CD4-positive, CD25-positive, alpha-beta regulatory T cell (primary cell): ENCODE measurements around the gene MAN2A2. TPM values are rescaled to one million over a fixed set of nuclear protein-coding genes. Genes with fewer than 3 reads are reported as not detected.
A peak's percentile ranks its signal among the peaks of the same experiment; 100 is the strongest.

ENCODE experiments used
- ATAC-seq, 2 donors: fragments of 150-1000 bp; cut with Tn5 transposase; one replicate each; pipeline ENCODE4 v1.10.0; 2021; ENCODE audit warnings: low read depth in 2 of 2, moderate number of reproducible peaks in 2 of 2, moderate library complexity in 1 of 2
- DNase-seq, 3 donors: peaks; one replicate each; pipeline versions ENCODE4 v3.0.0 to v3.0.0-alpha.2; 2012 to 2022; ENCODE audit warnings: mixed read lengths in 1 of 3
- H3K27ac ChIP-seq: one replicate; pipeline ENCODE4 v1.7.0; 2013; ENCODE audit warnings: mild to moderate bottlenecking, low read length; ENCODE audit not compliant: insufficient read depth, poor library complexity, severe bottlenecking
- H3K27me3 ChIP-seq: one replicate; pipeline ENCODE4 v1.7.0; 2013; ENCODE audit warnings: low read length; ENCODE audit not compliant: control insufficient read depth, insufficient read depth
- H3K36me3 ChIP-seq: one replicate; pipeline ENCODE4 v1.7.0; 2013; ENCODE audit warnings: mild to moderate bottlenecking, low read length, moderate library complexity; ENCODE audit not compliant: control insufficient read depth, insufficient read depth
- H3K4me1 ChIP-seq: 2 replicates; pipeline ENCODE4 v1.7.0; 2013; ENCODE audit warnings: mild to moderate bottlenecking, low read length; ENCODE audit not compliant: insufficient read depth, control insufficient read depth, poor library complexity, severe bottlenecking
- H3K4me3 ChIP-seq: one replicate; pipeline ENCODE4 v1.7.0; 2013; ENCODE audit warnings: low read depth, mild to moderate bottlenecking, low read length, moderate library complexity
- H3K9me3 ChIP-seq, 2 experiments: 1 replicate in 1 of 2; 2 replicates in 1 of 2; pipeline ENCODE4 v1.7.0; 2013; ENCODE audit warnings: low read length in 2 of 2, mild to moderate bottlenecking in 1 of 2, moderate library complexity in 1 of 2; ENCODE audit not compliant: control insufficient read depth in 2 of 2
- H3K27ac Mint-ChIP-seq, 3 donors: one replicate each; pipeline ENCODE4 v1.8.0; 2020 to 2022; ENCODE audit warnings: mild to moderate bottlenecking in 3 of 3, mixed read lengths in 3 of 3, moderate library complexity in 2 of 3
- H3K27me3 Mint-ChIP-seq: one replicate; pipeline ENCODE4 v1.8.0; 2022; ENCODE audit warnings: mild to moderate bottlenecking, mixed read lengths
- H3K36me3 Mint-ChIP-seq: one replicate; pipeline ENCODE4 v1.8.0; 2020; ENCODE audit warnings: mixed read lengths
- H3K4me1 Mint-ChIP-seq, 4 donors: one replicate each; pipeline ENCODE4 v1.8.0; 2020 to 2022; ENCODE audit warnings: mixed read lengths in 4 of 4, mild to moderate bottlenecking in 1 of 4
- H3K4me3 Mint-ChIP-seq, 4 donors: one replicate each; pipeline ENCODE4 v1.8.0; 2020 to 2022; ENCODE audit warnings: mild to moderate bottlenecking in 4 of 4, mixed read lengths in 4 of 4, moderate library complexity in 3 of 4
- H3K9me3 Mint-ChIP-seq, 7 donors: one replicate each; pipeline ENCODE4 v1.8.0; 2020 to 2022; ENCODE audit warnings: mixed read lengths in 7 of 7, mild to moderate bottlenecking in 3 of 7, moderate library complexity in 2 of 7
- polyA plus RNA-seq, 4 donors: library from polyadenylated mRNA; unstranded; fragments of 300-500 nt; fragmentation: Illumina TruSeq; gene quantifications; one replicate each; pipeline ENCODE4 v1.2.3, GENCODE V29; 2021
- total RNA-seq: library from RNA; stranded (reverse); gene quantifications from one replicate; pipeline ENCODE4 v1.2.3, GENCODE V29; 2022

MAN2A2 gene
- total and polyA plus RNA-seq, 5 donors from 2014 or later, result 3.8 to 120 (median 6.4) TPM

DNA sequence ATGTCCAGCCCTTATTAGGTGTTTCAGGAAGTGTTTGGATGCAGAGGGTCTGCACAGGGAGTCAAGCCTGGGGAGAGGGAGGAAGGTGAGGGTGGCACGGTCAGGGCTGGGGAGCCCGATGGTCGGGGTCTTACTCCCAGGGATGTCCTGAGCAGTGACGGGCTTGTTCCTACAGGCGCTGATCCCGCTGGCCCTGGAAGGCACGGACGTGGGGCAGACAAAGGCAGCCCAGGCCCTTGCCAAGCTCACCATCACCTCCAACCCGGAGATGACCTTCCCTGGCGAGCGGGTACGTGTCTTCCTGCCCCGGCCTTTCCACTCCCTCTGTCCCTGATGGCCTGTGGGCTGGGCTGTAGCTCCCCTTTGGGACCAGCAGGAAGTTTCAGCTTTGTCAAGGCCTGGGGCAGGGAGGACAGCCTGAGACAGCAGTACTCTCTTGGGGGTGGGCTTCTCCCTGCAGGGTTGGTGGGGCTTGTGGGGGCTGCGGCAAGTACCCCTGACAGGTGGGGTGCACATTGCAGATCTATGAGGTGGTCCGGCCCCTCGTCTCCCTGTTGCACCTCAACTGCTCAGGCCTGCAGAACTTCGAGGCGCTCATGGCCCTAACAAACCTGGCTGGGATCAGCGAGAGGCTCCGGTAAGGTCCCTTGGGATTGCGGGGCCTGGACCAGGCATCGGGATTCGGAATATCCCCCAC lies 47.0 kb downstream of the MAN2A2 start:
- no peak for ATAC-seq
- peaks cover 51% of the 10 kb centered on the region for H3K36me3 ChIP-seq
- H3K27ac Mint-ChIP-seq, result peak overlapping the region in 1 of 3 donors; percentile 14

DNA sequence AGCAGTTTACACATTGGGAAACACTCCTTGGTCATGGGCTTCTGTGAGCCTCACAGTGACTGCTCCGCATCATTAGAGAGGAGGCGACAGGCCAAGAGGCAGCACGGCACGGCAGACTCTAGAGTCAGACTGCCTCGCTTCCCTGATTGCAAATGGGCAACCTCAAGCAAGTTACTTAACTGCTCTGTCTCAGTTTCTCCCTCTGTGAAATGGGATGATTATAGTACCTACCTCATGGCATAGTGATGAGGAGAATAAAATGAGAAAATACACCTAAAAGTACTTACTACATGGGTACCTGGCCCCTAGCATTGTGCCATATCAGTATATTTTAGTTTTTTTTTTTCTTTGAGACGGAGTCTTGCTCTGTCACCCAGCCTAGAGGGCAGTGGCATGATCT lies 47.6 kb downstream of the MAN2A2 start:
- Mint-ChIP-seq H3K9me3 (peaks cover 0 to 1% (median 0%) of the 10 kb centered on the region in 7 donors), H3K4me1 (peaks cover 0 to 11% (median 3%) of the 10 kb centered on the region in 4 donors), H3K27ac (no peak overlapping the region), H3K36me3 (peaks cover 17% of the 10 kb centered on the region), H3K4me3 (no peak overlapping the region), H3K27me3 (no peaks in the 10 kb centered on the region)
- H3K4me1 ChIP-seq, result peaks cover 10% of the 10 kb centered on the region
- DNase-seq (no peak), ATAC-seq (no peak)
- no peak overlapping the region for H3K27ac ChIP-seq
- H3K36me3 ChIP-seq, result peaks cover 49% of the 10 kb centered on the region
- no peaks in the 10 kb centered on the region for H3K9me3 ChIP-seq
- H3K27me3 ChIP-seq, result no peaks in the 10 kb centered on the region
- no peak overlapping the region for H3K4me3 ChIP-seq

More for the DNA sequence above, 47.0 kb downstream of the MAN2A2 start:
- no peaks in the 10 kb centered on the region for H3K27me3 ChIP-seq
- Mint-ChIP-seq H3K4me1 (peaks cover 0 to 8% (median 3%) of the 10 kb centered on the region in 4 donors), H3K9me3 (peaks cover 0 to 1% (median 0%) of the 10 kb centered on the region in 7 donors), H3K27me3 (no peaks in the 10 kb centered on the region), H3K36me3 (peaks cover 17% of the 10 kb centered on the region), H3K4me3 (no peak overlapping the region)
- H3K27ac ChIP-seq, result no peak overlapping the region
- no peaks in the 10 kb centered on the region for H3K9me3 ChIP-seq
- no peak overlapping the region for H3K4me3 ChIP-seq
- no peak for DNase-seq
- peaks cover 5% of the 10 kb centered on the region for H3K4me1 ChIP-seq

DNA sequence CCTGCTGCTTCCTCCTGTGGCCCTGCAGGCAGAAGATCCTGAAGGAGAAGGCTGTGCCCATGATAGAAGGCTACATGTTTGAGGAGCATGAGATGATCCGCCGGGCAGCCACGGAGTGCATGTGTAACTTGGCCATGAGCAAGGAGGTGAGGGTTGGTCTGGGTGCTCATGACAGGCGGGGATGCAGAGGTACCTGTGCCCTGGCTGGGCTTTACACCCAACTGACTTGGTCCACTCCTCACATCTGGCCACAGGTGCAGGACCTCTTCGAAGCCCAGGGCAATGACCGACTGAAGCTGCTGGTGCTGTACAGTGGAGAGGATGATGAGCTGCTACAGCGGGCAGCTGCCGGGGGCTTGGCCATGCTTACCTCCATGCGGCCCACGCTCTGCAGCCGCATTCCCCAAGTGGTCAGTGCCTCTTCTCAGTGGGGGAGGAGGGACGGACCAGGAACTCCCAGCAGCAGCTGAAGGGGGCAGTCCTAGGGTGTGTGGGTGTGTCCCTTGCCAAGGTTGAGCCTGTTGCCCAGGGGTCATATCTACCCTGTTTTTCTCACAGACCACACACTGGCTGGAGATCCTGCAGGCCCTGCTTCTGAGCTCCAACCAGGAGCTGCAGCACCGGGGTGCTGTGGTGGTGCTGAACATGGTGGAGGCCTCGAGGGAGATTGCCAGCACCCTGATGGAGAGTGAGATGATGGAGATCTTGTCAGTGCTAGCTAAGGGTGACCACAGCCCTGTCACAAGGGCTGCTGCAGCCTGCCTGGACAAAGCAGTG lies 50.0 kb downstream of the MAN2A2 start:
- Mint-ChIP-seq H3K27ac (peak overlapping the region in 2 of 3 donors; percentile 59 to 93), H3K4me3 (peak overlapping the region in 2 of 4 donors; percentile 39 to 92), H3K4me1 (peaks cover 0 to 21% (median 7%) of the 10 kb centered on the region in 4 donors), H3K9me3 (peaks cover 0 to 1% (median 0%) of the 10 kb centered on the region in 7 donors), H3K36me3 (peaks cover 14% of the 10 kb centered on the region), H3K27me3 (no peaks in the 10 kb centered on the region)
- DNase-seq, result no peak
- Histone ChIP-seq H3K27ac (no peak overlapping the region), H3K36me3 (peaks cover 32% of the 10 kb centered on the region), H3K9me3 (no peaks in the 10 kb centered on the region), H3K27me3 (no peaks in the 10 kb centered on the region), H3K4me1 (peaks cover 24% of the 10 kb centered on the region), H3K4me3 (no peak overlapping the region)
- ATAC-seq, result no peak

DNA sequence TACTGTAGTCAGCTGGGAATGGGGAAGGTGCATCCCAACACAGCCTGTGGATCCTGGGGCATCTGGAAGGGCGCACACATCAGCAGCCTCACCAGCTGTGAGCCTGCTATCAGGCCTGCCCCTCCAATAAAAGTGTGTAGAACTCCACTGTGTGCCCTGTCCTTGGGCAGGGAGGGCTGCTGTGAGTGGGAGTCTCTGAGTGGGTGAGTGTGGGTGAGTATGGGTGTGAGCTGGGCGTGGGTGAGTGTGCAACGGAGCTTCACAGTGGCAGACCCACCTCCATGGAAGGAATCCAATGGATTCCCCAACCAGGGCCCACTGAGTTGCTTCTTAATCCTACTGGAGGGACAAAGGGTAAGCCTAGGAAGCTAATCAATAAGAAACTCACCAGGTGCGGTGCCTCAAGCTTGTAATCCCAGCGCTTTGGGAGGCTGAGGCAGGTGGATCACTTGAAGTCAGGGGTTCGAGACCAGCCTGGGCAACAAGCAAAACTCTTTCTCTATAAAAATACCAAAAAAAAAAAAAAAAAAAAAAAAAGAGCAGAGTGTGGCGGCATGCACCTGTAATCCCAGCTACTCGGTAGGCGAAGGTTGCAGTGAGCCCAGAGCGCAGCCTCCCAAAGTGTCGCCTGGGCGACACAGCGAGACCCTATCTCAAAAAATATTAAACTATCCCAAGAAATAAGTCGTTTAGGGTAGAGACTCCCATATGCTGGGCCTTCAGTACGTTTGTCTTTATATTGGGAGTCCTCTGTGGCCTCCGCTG lies 51.0 kb downstream of the MAN2A2 start:
- no peak for DNase-seq
- Mint-ChIP-seq H3K27me3 (no peaks in the 10 kb centered on the region), H3K4me1 (peaks cover 0 to 21% (median 7%) of the 10 kb centered on the region in 4 donors), H3K4me3 (peak overlapping the region; percentile 89 to 96 (median 91)), H3K36me3 (peaks cover 9% of the 10 kb centered on the region), H3K27ac (peak overlapping the region; percentile 48 to 95 (median 93)), H3K9me3 (peaks cover 0 to 1% (median 0%) of the 10 kb centered on the region in 7 donors)
- peaks cover 26% of the 10 kb centered on the region for H3K36me3 ChIP-seq
- no peaks in the 10 kb centered on the region for H3K27me3 ChIP-seq
- no peaks in the 10 kb centered on the region for H3K9me3 ChIP-seq
- H3K4me3 ChIP-seq, result peak overlapping the region; percentile 31
- H3K27ac ChIP-seq, result peak overlapping the region; percentile 96
- ATAC-seq, result no peak
- peaks cover 24% of the 10 kb centered on the region for H3K4me1 ChIP-seq

DNA sequence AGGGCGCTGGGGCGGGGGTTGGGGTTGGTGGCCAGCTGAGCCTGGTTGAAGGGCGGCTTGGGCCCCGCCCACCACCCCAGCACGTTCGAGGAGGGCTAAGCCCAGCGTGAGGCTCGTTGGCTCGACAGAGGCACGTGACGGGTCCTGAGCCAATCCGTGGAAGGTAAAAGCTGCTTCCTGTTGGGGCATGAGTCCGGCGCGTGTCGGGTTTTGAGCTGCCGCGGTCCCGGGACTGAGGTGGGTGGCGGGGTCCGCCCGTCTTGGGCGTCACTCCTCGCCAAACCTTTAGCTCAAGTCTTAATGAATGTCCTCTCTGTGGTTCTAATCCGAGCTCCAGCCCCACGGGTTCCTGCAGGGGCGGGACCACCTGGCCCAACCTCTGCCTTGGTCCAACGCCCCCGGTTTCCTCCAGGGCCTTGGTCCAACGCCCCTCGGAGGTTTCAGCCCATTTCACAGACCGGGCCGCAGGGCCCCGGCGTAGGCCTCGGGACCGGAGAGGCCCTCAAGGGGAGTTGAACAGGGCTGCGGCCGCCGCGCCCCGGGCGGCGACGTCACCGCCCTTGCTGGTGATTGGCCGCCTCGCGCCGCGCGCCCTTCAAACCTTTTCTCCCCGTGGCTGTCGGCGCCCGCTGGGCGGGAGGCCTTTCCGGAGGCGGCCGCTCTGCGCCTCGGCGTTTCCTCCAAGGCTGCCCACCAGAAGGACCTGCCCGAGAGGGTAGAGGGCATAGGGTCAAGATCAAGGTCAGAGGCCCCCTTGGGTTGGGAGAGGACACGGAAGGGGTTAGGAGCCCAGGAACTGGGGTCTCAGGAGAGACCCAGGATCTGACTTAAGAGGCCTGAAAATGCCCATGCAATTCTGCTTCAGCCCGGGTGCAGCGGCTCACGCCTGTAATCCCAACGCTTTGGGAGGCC lies 51.9 kb downstream of the MAN2A2 start, which contains the start of gene RCCD1:
Gene RCCD1 (plus strand): TSS at position 173 of the 912 bp plus-strand sequence. CDS start 1,851 bp downstream, outside the sequence.
- DNase-seq, result peak; percentile 87 to 96 (median 87)
- Histone ChIP-seq H3K4me3 (peak within 1 kb of the TSS; percentile 71), H3K27ac (peak within 1 kb of the TSS; percentile 96), H3K4me1 (peaks cover 24% of the 10 kb centered on the region), H3K9me3 (no peaks in the 10 kb centered on the region), H3K27me3 (no peaks in the 10 kb centered on the region), H3K36me3 (peaks cover 18% of the 10 kb centered on the region)
- H3K4me3 Mint-ChIP-seq, result peak within 1 kb of the TSS; percentile 89 to 96 (median 91)
- peak within 1 kb of the TSS; percentile 48 to 95 (median 93) for H3K27ac Mint-ChIP-seq
- ATAC-seq, result peak; percentile 96 to 97
- H3K9me3 Mint-ChIP-seq, result peaks cover 0 to 1% (median 0%) of the 10 kb centered on the region in 7 donors
- H3K27me3 Mint-ChIP-seq, result no peaks in the 10 kb centered on the region
- H3K4me1 Mint-ChIP-seq, result peaks cover 0 to 26% (median 7%) of the 10 kb centered on the region in 4 donors
- H3K36me3 Mint-ChIP-seq, result peaks cover 14% of the 10 kb centered on the region

DNA sequence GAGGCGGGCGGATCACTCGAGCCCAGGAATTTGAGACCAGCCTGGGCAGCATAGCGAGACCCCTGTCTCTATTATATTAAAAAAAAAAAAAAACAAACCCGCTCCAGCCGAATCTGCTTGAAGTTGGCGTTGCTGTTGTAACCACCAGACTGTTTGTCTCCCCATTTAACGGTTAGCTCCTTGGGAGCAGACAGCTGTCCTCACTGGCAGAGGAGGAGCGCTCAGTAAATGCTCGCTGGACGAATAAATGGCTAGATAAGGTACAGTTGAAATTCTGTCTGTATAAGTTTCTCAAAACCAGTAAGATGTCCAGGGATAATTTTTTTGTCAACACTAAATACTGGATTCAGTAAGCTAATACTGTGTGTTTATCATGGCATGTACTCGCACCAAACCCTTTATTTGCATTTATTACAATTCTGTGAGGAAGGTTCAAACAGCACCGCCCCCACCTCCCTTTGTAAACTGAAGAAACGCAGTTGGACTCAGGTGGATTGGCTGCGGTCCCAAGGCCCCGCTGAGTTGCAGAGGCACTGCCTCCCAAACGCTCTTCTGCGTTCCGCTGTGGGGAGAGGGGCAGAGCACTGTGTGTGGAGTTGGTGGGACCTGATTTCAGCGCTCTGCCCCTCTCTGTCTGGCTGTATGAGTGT lies 52.6 kb downstream of the MAN2A2 start:
- Mint-ChIP-seq H3K27ac (peak overlapping the region in 2 of 3 donors; percentile 62 to 93), H3K4me1 (peaks cover 0 to 26% (median 7%) of the 10 kb centered on the region in 4 donors), H3K4me3 (peak overlapping the region; percentile 89 to 96 (median 91)), H3K27me3 (no peaks in the 10 kb centered on the region), H3K9me3 (peaks cover 0 to 1% (median 0%) of the 10 kb centered on the region in 7 donors), H3K36me3 (peaks cover 14% of the 10 kb centered on the region)
- no peaks in the 10 kb centered on the region for H3K27me3 ChIP-seq
- H3K36me3 ChIP-seq, result peaks cover 19% of the 10 kb centered on the region
- peaks cover 24% of the 10 kb centered on the region for H3K4me1 ChIP-seq
- H3K27ac ChIP-seq, result no peak overlapping the region
- peak overlapping the region; percentile 71 for H3K4me3 ChIP-seq
- ATAC-seq, result no peak
- H3K9me3 ChIP-seq, result no peaks in the 10 kb centered on the region
- peak in 1 of 3 donors; percentile 15 for DNase-seq
